GM12878 (cell line): ENCODE data around the gene DAZAP1. TPM values are rescaled to one million over a fixed set of nuclear protein-coding genes. Genes with fewer than 3 reads are reported as not detected.
A peak's percentile ranks its signal among the peaks of the same experiment; 100 is the strongest.

Experiments
- ATAC-seq: fragments of 200-7000 bp; cut with Tn5 transposase; 3 replicates; pipeline ENCODE4 v1.9.1; 2020; ENCODE audit warnings: mild to moderate bottlenecking, moderate library complexity
- BruUV-seq: library from RNA; stranded (reverse); fragments of 400-500 nt; replicated peaks from 2 replicates; lab custom pipeline; 2021; lab: Mats Ljungman, UMichigan
- CTCF ChIA-PET: fragments of 300-600 bp; sonication (Branson Sonifier 250); formaldehyde crosslinking; extraction: SDS; loops from one replicate; lab custom pipeline; 2021; ENCODE audit warnings: inconsistent platforms; lab: Yijun Ruan, JAX
- POLR2A ChIA-PET: fragments of 350-600 bp; formaldehyde crosslinking; extraction: SDS; loops from one replicate; lab custom pipeline; 2021; ENCODE audit warnings: inconsistent platforms; lab: Charles Lee
- RAD21 ChIA-PET: fragments of 300-600 bp; sonication (Branson Sonifier 250); formaldehyde crosslinking; loops from one replicate; lab custom pipeline; 2023; ENCODE audit warnings: antibody characterized with exemption; ENCODE audit not compliant: unreplicated experiment; lab: Charles Lee
- SMC1A ChIA-PET: fragments of 300-600 bp; sonication (Branson Sonifier 250); formaldehyde crosslinking; loops from one replicate; lab custom pipeline; 2023; ENCODE audit not compliant: unreplicated experiment, uncharacterized antibody; lab: Charles Lee
- DNase-seq: peaks from one replicate; pipeline ENCODE4 v3.0.0-alpha.2; 2011; ENCODE audit warnings: low read depth, low spot score
- FAIRE-seq: peaks from 3 replicates; lab custom pipeline; 2011; peaks lifted over from hg19 to GRCh38; lab: Jason Lieb, UNC
- H2AFZ ChIP-seq: 2 replicates; pipeline ENCODE4 v1.6.0; 2011; ENCODE audit warnings: low read depth, low read length, control low read depth; ENCODE audit not compliant: control insufficient read depth
- H3K27ac ChIP-seq: 2 replicates; pipeline ENCODE4 v1.5.1; 2011; ENCODE audit warnings: control low read depth; ENCODE audit not compliant: control insufficient read depth, insufficient read depth
- H3K27me3 ChIP-seq, 2 experiments: replicated peaks in 1 of 2; 2 replicates each; pipeline versions ENCODE4 v1.6.0 to v1.6.1; 2011; ENCODE audit warnings: low read length in 1 of 2; ENCODE audit not compliant: control insufficient read depth in 2 of 2, insufficient read depth in 2 of 2
- H3K36me3 ChIP-seq, 2 experiments: 2 replicates each; pipeline ENCODE4 v1.5.1; 2011; ENCODE audit warnings: low read length in 1 of 2; ENCODE audit not compliant: control insufficient read depth in 2 of 2, insufficient read depth in 2 of 2
- H3K4me1 ChIP-seq: 2 replicates; pipeline ENCODE4 v1.6.1; 2011; ENCODE audit warnings: mild to moderate bottlenecking, low read length, moderate library complexity, mixed read lengths; ENCODE audit not compliant: control insufficient read depth, insufficient read depth
- H3K4me2 ChIP-seq: 2 replicates; pipeline ENCODE4 v1.6.0; 2011; ENCODE audit warnings: control low read depth; ENCODE audit not compliant: control insufficient read depth, insufficient read depth
- H3K4me3 ChIP-seq: fragments of 200-600 bp; sonication (generic); 2 replicates; pipeline ENCODE4 v1.5.1; 2016
- H3K79me2 ChIP-seq: 2 replicates; pipeline ENCODE4 v1.6.0; 2011; ENCODE audit warnings: low read length; ENCODE audit not compliant: control insufficient read depth, insufficient read depth
- H3K9ac ChIP-seq: 2 replicates; pipeline ENCODE4 v1.8.0; 2011; ENCODE audit warnings: low read length, control low read depth, mixed read lengths; ENCODE audit not compliant: control insufficient read depth, insufficient read depth
- H3K9me3 ChIP-seq: replicated peaks from 3 replicates; pipeline ENCODE4 v1.5.1; 2011; ENCODE audit warnings: mild to moderate bottlenecking, low read length; ENCODE audit not compliant: control insufficient read depth, insufficient read depth
- H4K20me1 ChIP-seq: 2 replicates; pipeline ENCODE4 v1.6.0; 2011; ENCODE audit not compliant: control insufficient read depth, insufficient read depth
- CBFB ChIP-seq: IDR thresholded peaks from 2 replicates; pipeline ENCODE4 v1.6.1; 2016; ENCODE audit warnings: antibody characterized with exemption, low read depth
- EED ChIP-seq: sonication (generic); IDR thresholded peaks from 2 replicates; pipeline ENCODE4 v1.6.1; 2016; ENCODE audit warnings: antibody characterized with exemption, low read depth
- EP300 ChIP-seq, 2 experiments: fragments of 150-350 bp in 1 of 2; IDR thresholded peaks; 2 replicates each; pipeline ENCODE4 v1.6.1; 2011 to 2012; ENCODE audit warnings: low read depth in 2 of 2, low read length in 2 of 2, borderline replicate concordance in 1 of 2, improper control_type of control experiment in 1 of 2, inconsistent platforms in 1 of 2; ENCODE audit not compliant: control insufficient read depth in 1 of 2
- FOXM1 ChIP-seq: IDR thresholded peaks from 2 replicates; pipeline ENCODE4 v1.6.1; 2012; ENCODE audit warnings: low read depth, mild to moderate bottlenecking, inconsistent platforms, low read length, moderate library complexity
- IRF4 ChIP-seq: IDR thresholded peaks from 2 replicates; pipeline ENCODE4 v1.6.1; 2011; ENCODE audit warnings: low read depth, low read length
- POU2F2 ChIP-seq: IDR thresholded peaks from 3 replicates; pipeline ENCODE4 v1.6.1; 2011; ENCODE audit warnings: low read depth, mild to moderate bottlenecking, low read length, borderline replicate concordance
- RUNX3 ChIP-seq: IDR thresholded peaks from 2 replicates; pipeline ENCODE4 v1.6.1; 2012; ENCODE audit warnings: low read length, inconsistent platforms
- SUZ12 ChIP-seq: fragments of 200-600 bp; sonication (generic); IDR thresholded peaks from one replicate; pipeline ENCODE4 v1.6.1; 2018; ENCODE audit warnings: antibody characterized with exemption, mild to moderate bottlenecking; ENCODE audit not compliant: unreplicated experiment
- TCF3 ChIP-seq: IDR thresholded peaks from 2 replicates; pipeline ENCODE4 v1.6.1; 2012; ENCODE audit warnings: low read depth, mild to moderate bottlenecking, low read length, borderline replicate concordance; ENCODE audit not compliant: insufficient read depth
- ZNF622 ChIP-seq: fragments of 450-650 bp; IDR thresholded peaks from 2 replicates; pipeline ENCODE4 v1.6.1; 2017; ENCODE audit warnings: mild to moderate bottlenecking, inconsistent platforms
- WGBS: methylation state at CpG from one replicate; pipeline ENCODE4 v1.1.6; 2016; ENCODE audit warnings: low lambda C conversion rate; ENCODE audit not compliant: insufficient replicate concordance, insufficient coverage; ENCODE audit errors: missing lambda C conversion rate; 5-methylcytosine and 5-hydroxymethylcytosine counted together
- in situ Hi-C: fragments of 300-500 bp; cut with MboI; formaldehyde crosslinking; loops from 9 replicates; pipeline ENCODE4 v1.14.3; 2018; ENCODE audit warnings: mixed read lengths
- intact Hi-C: fragments of 100-400 bp; cut with micrococcal nuclease; formaldehyde crosslinking; loops from one replicate; pipeline ENCODE4 v1.14.2; 2022; ENCODE audit not compliant: unreplicated experiment
- polyA plus RNA-seq, 11 experiments: library from polyadenylated mRNA; depleted of rRNA in 4 of 11; unstranded in 6 of 11; stranded (reverse) in 5 of 11; fragments of >200 nt; fragmentation: Nextera tagmentation in 4 of 11; fragmentation: Illumina TruSeq in 1 of 11; extraction: Ambion mirVana in 4 of 11; extraction: Trizol in 1 of 11; gene quantifications; 1 replicate in 1 of 11; 2 replicates in 10 of 11; pipeline versions ENCODE4 v1.2.1 to v1.2.3, GENCODE V29; 2011 to 2016; ENCODE audit warnings: inconsistent platforms in 2 of 11, missing spikeins in 2 of 11, low read depth in 1 of 11
- total RNA-seq, 4 experiments: library from RNA; depleted of rRNA in 3 of 4; stranded (reverse); fragments of >200 nt in 3 of 4; fragmentation: Illumina TruSeq in 1 of 4; extraction: Trizol in 1 of 4; gene quantifications; 2 replicates each; pipeline versions ENCODE4 v1.2.1 to v1.2.3, GENCODE V29; 2013 to 2021
- TF ChIP-seq, protein P1 (sequence below): fragments of 450-650 bp; conservative IDR thresholded peaks from 2 replicates; pipeline ENCODE4 v1.6.1; 2017; ENCODE audit warnings: mild to moderate bottlenecking, moderate library complexity
- TF ChIP-seq, protein P2 (sequence below): fragments of 450-650 bp; IDR thresholded peaks from 2 replicates; pipeline ENCODE4 v1.6.1; 2017; ENCODE audit warnings: mild to moderate bottlenecking, low read depth, inconsistent platforms; ENCODE audit not compliant: poor library complexity, severe bottlenecking
- TF ChIP-seq, protein P3 (sequence below): IDR thresholded peaks from 2 replicates; pipeline ENCODE4 v1.6.1; 2012; ENCODE audit warnings: low read length, inconsistent platforms

DAZAP1 gene
- total and polyA plus RNA-seq, 10 of the 15 experiments (the other 5 are each of a cell fraction or from before 2014, with no cell fraction given) = 9.9 to 240 (median 92.3) TPM

GRCh38 chr19:1364070-1364704 lies 43.2 kb upstream of the DAZAP1 start:
- intact Hi-C loops = no loop called here
- WGBS = 87% methylated on average over 15 of the region's 15 CpGs
- FAIRE-seq (peak; percentile 41), ATAC-seq (peak; percentile 73), DNase-seq (no peak)
- H3K9me3 ChIP-seq = no peaks in the 10 kb centered on the region
- CTCF ChIA-PET = interaction anchor here (1.1 to 1.9 kb wide), 4 partner anchors 7 to 98 kb away, joined by 3 to 6 read pairs (median 5); no protein-coding TSS in a partner anchor
- peaks cover 27% of the 10 kb centered on the region for H3K4me1 ChIP-seq
- H3K4me2 ChIP-seq = peak overlapping the region; percentile 84
- H3K9ac ChIP-seq = no peak overlapping the region
- in situ Hi-C loops = no loop called here
- H3K4me3 ChIP-seq = no peak overlapping the region
- H3K36me3 ChIP-seq = peaks cover 0 to 3% of the 10 kb centered on the region in 2 experiments; a peak in 2 of 4 replicates
- peak overlapping the region; percentile 73 for H3K27ac ChIP-seq
- H2AFZ ChIP-seq = no peak overlapping the region
- SMC1A ChIA-PET = interaction anchor here (0.8 to 1.5 kb wide), 2 partner anchors 72 to 95 kb away, joined by 3 read pairs; no protein-coding TSS in a partner anchor
- no peaks in the 10 kb centered on the region; the same call in 1 of the 2 replicates for H3K79me2 ChIP-seq
- no peaks in the 10 kb centered on the region; the same call in 1 of the 2 replicates for H4K20me1 ChIP-seq
- BruUV-seq = no TSS peak
- H3K27me3 ChIP-seq = no peaks in the 10 kb centered on the region
- RAD21 ChIA-PET = interaction anchor here (0.7 to 1.4 kb wide), 2 partner anchors 48 to 120 kb away, joined by 3 to 6 read pairs; no protein-coding TSS in a partner anchor
- POLR2A ChIA-PET = interaction anchor here (0.9 to 1.2 kb wide), 2 partner anchors 9 to 120 kb away, joined by 3 to 5 read pairs; a partner anchor contains a TSS
- no peak for TF ChIP-seq POU2F2
- peak in 1 of 2 experiments; percentile 19; a peak in 1 of 4 replicates for TF ChIP-seq EP300 (IDR thresholded peaks at IDR 0.05; ENCODE audit: borderline replicate concordance in 1 of 2, control insufficient read depth in 1 of 2, low read depth in 2 of 2, low read length in 2 of 2)
- TF ChIP-seq ZNF622 = no peak
- no peak for TF ChIP-seq SUZ12
- TF ChIP-seq IRF4 = 0 out of 2 replicates have a peak, but pooled peaks have one; percentile 7
- 0 out of 2 replicates have a peak, but pooled peaks have one; percentile 42 for TF ChIP-seq FOXM1
- peak; percentile 73 for TF ChIP-seq RUNX3
- TF ChIP-seq EED = 0 out of 2 replicates have a peak, but pooled peaks have one; percentile 26
- TF ChIP-seq CBFB = 0 out of 2 replicates have a peak, but pooled peaks have one; percentile 17
- TF ChIP-seq, protein P1, sequence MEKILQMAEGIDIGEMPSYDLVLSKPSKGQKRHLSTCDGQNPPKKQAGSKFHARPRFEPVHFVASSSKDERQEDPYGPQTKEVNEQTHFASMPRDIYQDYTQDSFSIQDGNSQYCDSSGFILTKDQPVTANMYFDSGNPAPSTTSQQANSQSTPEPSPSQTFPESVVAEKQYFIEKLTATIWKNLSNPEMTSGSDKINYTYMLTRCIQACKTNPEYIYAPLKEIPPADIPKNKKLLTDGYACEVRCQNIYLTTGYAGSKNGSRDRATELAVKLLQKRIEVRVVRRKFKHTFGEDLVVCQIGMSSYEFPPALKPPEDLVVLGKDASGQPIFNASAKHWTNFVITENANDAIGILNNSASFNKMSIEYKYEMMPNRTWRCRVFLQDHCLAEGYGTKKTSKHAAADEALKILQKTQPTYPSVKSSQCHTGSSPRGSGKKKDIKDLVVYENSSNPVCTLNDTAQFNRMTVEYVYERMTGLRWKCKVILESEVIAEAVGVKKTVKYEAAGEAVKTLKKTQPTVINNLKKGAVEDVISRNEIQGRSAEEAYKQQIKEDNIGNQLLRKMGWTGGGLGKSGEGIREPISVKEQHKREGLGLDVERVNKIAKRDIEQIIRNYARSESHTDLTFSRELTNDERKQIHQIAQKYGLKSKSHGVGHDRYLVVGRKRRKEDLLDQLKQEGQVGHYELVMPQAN = no peak
- 0 out of 2 replicates have a peak, but pooled peaks have one; percentile 79 for TF ChIP-seq TCF3
- TF ChIP-seq, protein P2, sequence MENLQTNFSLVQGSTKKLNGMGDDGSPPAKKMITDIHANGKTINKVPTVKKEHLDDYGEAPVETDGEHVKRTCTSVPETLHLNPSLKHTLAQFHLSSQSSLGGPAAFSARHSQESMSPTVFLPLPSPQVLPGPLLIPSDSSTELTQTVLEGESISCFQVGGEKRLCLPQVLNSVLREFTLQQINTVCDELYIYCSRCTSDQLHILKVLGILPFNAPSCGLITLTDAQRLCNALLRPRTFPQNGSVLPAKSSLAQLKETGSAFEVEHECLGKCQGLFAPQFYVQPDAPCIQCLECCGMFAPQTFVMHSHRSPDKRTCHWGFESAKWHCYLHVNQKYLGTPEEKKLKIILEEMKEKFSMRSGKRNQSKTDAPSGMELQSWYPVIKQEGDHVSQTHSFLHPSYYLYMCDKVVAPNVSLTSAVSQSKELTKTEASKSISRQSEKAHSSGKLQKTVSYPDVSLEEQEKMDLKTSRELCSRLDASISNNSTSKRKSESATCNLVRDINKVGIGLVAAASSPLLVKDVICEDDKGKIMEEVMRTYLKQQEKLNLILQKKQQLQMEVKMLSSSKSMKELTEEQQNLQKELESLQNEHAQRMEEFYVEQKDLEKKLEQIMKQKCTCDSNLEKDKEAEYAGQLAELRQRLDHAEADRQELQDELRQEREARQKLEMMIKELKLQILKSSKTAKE = no peak
- TF ChIP-seq, protein P3, sequence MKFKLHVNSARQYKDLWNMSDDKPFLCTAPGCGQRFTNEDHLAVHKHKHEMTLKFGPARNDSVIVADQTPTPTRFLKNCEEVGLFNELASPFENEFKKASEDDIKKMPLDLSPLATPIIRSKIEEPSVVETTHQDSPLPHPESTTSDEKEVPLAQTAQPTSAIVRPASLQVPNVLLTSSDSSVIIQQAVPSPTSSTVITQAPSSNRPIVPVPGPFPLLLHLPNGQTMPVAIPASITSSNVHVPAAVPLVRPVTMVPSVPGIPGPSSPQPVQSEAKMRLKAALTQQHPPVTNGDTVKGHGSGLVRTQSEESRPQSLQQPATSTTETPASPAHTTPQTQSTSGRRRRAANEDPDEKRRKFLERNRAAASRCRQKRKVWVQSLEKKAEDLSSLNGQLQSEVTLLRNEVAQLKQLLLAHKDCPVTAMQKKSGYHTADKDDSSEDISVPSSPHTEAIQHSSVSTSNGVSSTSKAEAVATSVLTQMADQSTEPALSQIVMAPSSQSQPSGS = 0 out of 2 replicates have a peak, but pooled peaks have one; percentile 40
